K562 (cell line): ENCODE data around the gene ERCC4. TPM values are rescaled to one million over a fixed set of nuclear protein-coding genes. Genes with fewer than 3 reads are reported as not detected.

Experiments used
- DDX20 ChIP-seq: fragments of 450-650 bp; IDR thresholded peaks from 2 replicates; pipeline ENCODE4 v1.6.1; 2016; ENCODE audit warnings: missing genetic modification characterization, low read depth, mild to moderate bottlenecking, missing compliant biosample characterization, moderate library complexity
- MAFF ChIP-seq: IDR thresholded peaks from 2 replicates; pipeline ENCODE4 v1.6.1; 2012; ENCODE audit warnings: low read length, improper control_type of control experiment
- NFYB ChIP-seq: IDR thresholded peaks from 2 replicates; pipeline ENCODE4 v1.6.1; 2011; ENCODE audit warnings: mild to moderate bottlenecking, moderate library complexity; ENCODE audit not compliant: insufficient read length; ENCODE audit errors: extremely low read depth
- PATZ1 ChIP-seq: fragments of 250-450 bp; sonication (Bioruptor Pico); IDR thresholded peaks from 2 replicates; pipeline ENCODE4 v1.5.0; 2020; ENCODE audit warnings: mild to moderate bottlenecking, borderline replicate concordance
- PTTG1 ChIP-seq: fragments of 450-650 bp; IDR thresholded peaks from 2 replicates; pipeline ENCODE4 v1.6.1; 2016; ENCODE audit warnings: low read depth, mild to moderate bottlenecking, missing genetic modification characterization, missing compliant biosample characterization
- SMAD3 ChIP-seq: fragments of 450-650 bp; formaldehyde crosslinking; conservative IDR thresholded peaks from 2 replicates; pipeline ENCODE4 v1.4.0; 2020; ENCODE audit warnings: mild to moderate bottlenecking
- ZKSCAN3 ChIP-seq: fragments of 250-450 bp; sonication (Bioruptor Pico); IDR thresholded peaks from 2 replicates; pipeline ENCODE4 v1.4.0; 2020
- ZNF354B ChIP-seq: fragments of 250-450 bp; sonication (Bioruptor Pico); IDR thresholded peaks from 2 replicates; pipeline ENCODE4 v1.4.0; 2020
- ZNF785 ChIP-seq: fragments of 250-450 bp; sonication (Bioruptor Pico); IDR thresholded peaks from 2 replicates; pipeline ENCODE4 v1.4.0; 2020; ENCODE audit warnings: mild to moderate bottlenecking
- polyA plus RNA-seq, 8 experiments: library from polyadenylated mRNA; depleted of rRNA in 4 of 8; stranded (reverse) in 5 of 8; unstranded in 3 of 8; fragments of >200 nt; fragmentation: Nextera tagmentation in 2 of 8; fragmentation: Illumina TruSeq in 1 of 8; extraction: Ambion mirVana in 2 of 8; extraction: Trizol in 1 of 8; gene quantifications; 2 replicates each; pipeline versions ENCODE4 v1.2.1 to v1.2.3, GENCODE V29; 2011 to 2014; ENCODE audit warnings: inconsistent platforms in 1 of 8, missing spikeins in 1 of 8
- total RNA-seq, 7 experiments: library from RNA; depleted of rRNA in 6 of 7; stranded (reverse); fragments of >200 nt in 6 of 7; fragmentation: Illumina TruSeq in 2 of 7; extraction: Trizol in 2 of 7; gene quantifications; 2 replicates each; pipeline versions ENCODE4 v1.2.1 to v1.2.3, GENCODE V29; 2011 to 2021; ENCODE audit warnings: low replicate concordance in 1 of 7
- TF ChIP-seq, protein P1 (sequence below): fragments of 450-650 bp; IDR thresholded peaks from 2 replicates; pipeline ENCODE4 v1.6.1; 2016; ENCODE audit warnings: low read depth
- TF ChIP-seq, protein P2 (sequence below): fragments of 150-350 bp; conservative IDR thresholded peaks from 2 replicates; pipeline ENCODE4 v1.6.1; 2014; ENCODE audit warnings: low read length
- TF ChIP-seq, protein P3 (sequence below): fragments of 250-450 bp; sonication (Bioruptor Pico); IDR thresholded peaks from 2 replicates; pipeline ENCODE4 v1.5.0; 2022; ENCODE audit warnings: mild to moderate bottlenecking

The ERCC4 gene
- total and polyA plus RNA-seq, 9 of the 15 experiments (the other 6 are each of a cell fraction or from before 2014, with no cell fraction given): 3.7 to 10.5 (median 6.0) TPM

DNA sequence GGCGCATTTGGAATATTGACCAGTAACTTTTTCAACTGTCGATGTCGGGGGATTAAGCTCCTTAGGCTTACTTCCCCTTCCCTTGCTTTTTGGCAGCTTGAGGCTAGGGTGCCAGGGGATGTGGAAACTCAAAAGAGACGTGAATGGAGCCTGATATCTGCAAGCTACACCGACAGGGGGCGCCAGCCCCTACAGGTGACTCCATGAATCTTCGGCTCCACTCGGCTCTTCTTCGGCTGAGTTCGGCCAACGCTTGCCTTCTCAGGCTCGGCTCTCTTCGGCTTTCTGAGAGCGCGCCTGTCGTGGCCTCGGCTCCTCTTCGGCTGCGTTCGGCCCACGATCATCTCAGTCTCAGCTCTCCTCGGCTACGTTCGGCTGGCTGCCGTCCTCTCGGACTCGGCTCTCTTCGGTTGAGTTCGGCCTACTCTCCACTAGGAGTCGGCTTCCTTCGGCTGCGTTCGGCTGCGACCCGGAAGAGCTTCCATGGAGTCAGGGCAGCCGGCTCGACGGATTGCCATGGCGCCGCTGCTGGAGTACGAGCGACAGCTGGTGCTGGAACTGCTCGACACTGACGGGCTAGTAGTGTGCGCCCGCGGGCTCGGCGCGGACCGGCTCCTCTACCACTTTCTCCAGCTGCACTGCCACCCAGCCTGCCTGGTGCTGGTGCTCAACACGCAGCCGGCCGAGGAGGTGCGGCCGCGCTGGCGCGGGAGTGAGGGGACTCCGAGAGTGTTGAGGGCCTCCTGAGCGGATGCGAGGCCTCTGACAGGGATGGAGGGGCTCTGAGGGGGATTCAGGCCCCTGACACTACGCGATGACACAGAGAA lies at the start of gene ERCC4 (continued):
- TF ChIP-seq, protein P1, sequence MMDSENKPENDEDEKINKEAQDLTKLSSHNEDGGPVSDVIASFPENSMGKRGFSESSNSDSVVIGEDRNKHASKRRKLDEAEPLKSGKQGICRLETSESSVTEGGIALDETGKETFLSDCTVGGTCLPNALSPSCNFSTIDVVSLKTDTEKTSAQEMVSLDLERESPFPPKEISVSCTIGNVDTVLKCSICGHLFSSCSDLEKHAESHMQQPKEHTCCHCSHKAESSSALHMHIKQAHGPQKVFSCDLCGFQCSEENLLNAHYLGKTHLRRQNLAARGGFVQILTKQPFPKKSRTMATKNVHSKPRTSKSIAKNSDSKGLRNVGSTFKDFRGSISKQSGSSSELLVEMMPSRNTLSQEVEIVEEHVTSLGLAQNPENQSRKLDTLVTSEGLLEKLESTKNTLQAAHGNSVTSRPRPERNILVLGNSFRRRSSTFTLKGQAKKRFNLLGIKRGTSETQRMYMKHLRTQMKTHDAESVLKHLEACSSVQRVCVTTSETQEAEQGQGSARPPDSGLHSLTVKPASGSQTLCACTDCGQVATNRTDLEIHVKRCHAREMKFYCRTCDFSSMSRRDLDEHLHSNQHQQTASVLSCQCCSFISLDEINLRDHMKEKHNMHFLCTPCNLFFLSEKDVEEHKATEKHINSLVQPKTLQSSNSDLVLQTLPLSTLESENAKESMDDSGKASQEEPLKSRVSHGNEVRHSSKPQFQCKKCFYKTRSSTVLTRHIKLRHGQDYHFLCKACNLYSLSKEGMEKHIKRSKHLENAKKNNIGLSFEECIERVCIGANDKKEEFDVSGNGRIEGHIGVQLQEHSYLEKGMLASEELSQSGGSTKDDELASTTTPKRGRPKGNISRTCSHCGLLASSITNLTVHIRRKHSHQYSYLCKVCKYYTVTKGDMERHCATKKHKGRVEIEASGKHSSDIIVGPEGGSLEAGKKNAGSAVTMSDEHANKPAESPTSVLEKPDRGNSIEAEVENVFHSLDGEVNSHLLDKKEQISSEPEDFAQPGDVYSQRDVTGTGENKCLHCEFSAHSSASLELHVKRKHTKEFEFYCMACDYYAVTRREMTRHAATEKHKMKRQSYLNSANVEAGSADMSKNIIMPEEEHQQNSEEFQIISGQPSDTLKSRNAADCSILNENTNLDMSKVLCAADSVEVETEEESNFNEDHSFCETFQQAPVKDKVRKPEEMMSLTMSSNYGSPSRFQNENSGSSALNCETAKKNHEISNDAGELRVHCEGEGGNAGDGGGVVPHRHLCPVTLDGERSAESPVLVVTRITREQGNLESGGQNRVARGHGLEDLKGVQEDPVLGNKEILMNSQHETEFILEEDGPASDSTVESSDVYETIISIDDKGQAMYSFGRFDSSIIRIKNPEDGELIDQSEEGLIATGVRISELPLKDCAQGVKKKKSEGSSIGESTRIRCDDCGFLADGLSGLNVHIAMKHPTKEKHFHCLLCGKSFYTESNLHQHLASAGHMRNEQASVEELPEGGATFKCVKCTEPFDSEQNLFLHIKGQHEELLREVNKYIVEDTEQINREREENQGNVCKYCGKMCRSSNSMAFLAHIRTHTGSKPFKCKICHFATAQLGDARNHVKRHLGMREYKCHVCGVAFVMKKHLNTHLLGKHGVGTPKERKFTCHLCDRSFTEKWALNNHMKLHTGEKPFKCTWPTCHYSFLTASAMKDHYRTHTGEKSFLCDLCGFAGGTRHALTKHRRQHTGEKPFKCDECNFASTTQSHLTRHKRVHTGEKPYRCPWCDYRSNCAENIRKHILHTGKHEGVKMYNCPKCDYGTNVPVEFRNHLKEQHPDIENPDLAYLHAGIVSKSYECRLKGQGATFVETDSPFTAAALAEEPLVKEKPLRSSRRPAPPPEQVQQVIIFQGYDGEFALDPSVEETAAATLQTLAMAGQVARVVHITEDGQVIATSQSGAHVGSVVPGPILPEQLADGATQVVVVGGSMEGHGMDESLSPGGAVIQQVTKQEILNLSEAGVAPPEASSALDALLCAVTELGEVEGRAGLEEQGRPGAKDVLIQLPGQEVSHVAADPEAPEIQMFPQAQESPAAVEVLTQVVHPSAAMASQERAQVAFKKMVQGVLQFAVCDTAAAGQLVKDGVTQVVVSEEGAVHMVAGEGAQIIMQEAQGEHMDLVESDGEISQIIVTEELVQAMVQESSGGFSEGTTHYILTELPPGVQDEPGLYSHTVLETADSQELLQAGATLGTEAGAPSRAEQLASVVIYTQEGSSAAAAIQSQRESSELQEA: no peak
- TF ChIP-seq, protein P2, sequence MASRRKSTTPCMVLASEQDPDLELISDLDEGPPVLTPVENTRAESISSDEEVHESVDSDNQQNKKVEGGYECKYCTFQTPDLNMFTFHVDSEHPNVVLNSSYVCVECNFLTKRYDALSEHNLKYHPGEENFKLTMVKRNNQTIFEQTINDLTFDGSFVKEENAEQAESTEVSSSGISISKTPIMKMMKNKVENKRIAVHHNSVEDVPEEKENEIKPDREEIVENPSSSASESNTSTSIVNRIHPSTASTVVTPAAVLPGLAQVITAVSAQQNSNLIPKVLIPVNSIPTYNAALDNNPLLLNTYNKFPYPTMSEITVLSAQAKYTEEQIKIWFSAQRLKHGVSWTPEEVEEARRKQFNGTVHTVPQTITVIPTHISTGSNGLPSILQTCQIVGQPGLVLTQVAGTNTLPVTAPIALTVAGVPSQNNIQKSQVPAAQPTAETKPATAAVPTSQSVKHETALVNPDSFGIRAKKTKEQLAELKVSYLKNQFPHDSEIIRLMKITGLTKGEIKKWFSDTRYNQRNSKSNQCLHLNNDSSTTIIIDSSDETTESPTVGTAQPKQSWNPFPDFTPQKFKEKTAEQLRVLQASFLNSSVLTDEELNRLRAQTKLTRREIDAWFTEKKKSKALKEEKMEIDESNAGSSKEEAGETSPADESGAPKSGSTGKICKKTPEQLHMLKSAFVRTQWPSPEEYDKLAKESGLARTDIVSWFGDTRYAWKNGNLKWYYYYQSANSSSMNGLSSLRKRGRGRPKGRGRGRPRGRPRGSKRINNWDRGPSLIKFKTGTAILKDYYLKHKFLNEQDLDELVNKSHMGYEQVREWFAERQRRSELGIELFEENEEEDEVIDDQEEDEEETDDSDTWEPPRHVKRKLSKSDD: no peak
- TF ChIP-seq MAFF: no peak
- TF ChIP-seq PATZ1 (CRISPR knock-in tag): no peak
- TF ChIP-seq SMAD3: no peak
- TF ChIP-seq, protein P3, sequence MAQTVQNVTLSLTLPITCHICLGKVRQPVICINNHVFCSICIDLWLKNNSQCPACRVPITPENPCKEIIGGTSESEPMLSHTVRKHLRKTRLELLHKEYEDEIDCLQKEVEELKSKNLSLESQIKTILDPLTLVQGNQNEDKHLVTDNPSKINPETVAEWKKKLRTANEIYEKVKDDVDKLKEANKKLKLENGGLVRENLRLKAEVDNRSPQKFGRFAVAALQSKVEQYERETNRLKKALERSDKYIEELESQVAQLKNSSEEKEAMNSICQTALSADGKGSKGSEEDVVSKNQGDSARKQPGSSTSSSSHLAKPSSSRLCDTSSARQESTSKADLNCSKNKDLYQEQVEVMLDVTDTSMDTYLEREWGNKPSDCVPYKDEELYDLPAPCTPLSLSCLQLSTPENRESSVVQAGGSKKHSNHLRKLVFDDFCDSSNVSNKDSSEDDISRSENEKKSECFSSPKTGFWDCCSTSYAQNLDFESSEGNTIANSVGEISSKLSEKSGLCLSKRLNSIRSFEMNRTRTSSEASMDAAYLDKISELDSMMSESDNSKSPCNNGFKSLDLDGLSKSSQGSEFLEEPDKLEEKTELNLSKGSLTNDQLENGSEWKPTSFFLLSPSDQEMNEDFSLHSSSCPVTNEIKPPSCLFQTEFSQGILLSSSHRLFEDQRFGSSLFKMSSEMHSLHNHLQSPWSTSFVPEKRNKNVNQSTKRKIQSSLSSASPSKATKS (CRISPR knock-in tag): no peak
- no peak for TF ChIP-seq ZKSCAN3 (CRISPR knock-in tag)
- TF ChIP-seq ZNF354B (CRISPR knock-in tag): no peak
- TF ChIP-seq ZNF785: no peak
- no peak for TF ChIP-seq NFYB
- TF ChIP-seq DDX20 (tag): no peak
- no peak for TF ChIP-seq PTTG1 (tag)
